CD14-positive monocyte (primary cell): ENCODE results near the gene PIGH. TPM values are rescaled to one million over a fixed set of nuclear protein-coding genes. Genes with fewer than 3 reads are reported as not detected.

Source experiments
- DNase-seq, 3 donors: peaks; one replicate each; pipeline ENCODE4 v3.0.0-alpha.2; 2011 to 2022
- H2AFZ ChIP-seq: 2 replicates; pipeline ENCODE4 v1.6.0; 2012; ENCODE audit warnings: mild to moderate bottlenecking, low read depth, low read length, inconsistent platforms; ENCODE audit not compliant: insufficient read depth, poor library complexity, severe bottlenecking
- H3K27ac ChIP-seq, 2 donors: 1 replicate in 1 of 2; 2 replicates in 1 of 2; pipeline ENCODE4 v1.5.1; 2012 to 2013; ENCODE audit warnings: low read length in 2 of 2, control low read depth in 1 of 2, inconsistent platforms in 1 of 2, low read depth in 1 of 2, mild to moderate bottlenecking in 1 of 2
- H3K27me3 ChIP-seq, 2 donors: one replicate each; pipeline versions ENCODE4 v1.6.0 to v1.6.1; 2011 to 2013; ENCODE audit warnings: low read length in 2 of 2; ENCODE audit not compliant: control insufficient read depth in 2 of 2, insufficient read depth in 2 of 2
- H3K36me3 ChIP-seq, 2 donors: replicated peaks in 1 of 2; 1 replicate in 1 of 2; 2 replicates in 1 of 2; pipeline versions ENCODE4 v1.5.1 to v1.6.1; 2012 to 2013; ENCODE audit warnings: low read length in 2 of 2, control low read depth in 1 of 2, inconsistent platforms in 1 of 2, mild to moderate bottlenecking in 1 of 2; ENCODE audit not compliant: insufficient read depth in 2 of 2, control insufficient read depth in 1 of 2
- H3K4me1 ChIP-seq, 2 donors: 1 replicate in 1 of 2; 2 replicates in 1 of 2; pipeline versions ENCODE4 v1.5.1 to v1.6.1; 2012 to 2013; ENCODE audit warnings: low read length in 2 of 2, control low read depth in 1 of 2, inconsistent platforms in 1 of 2, mild to moderate bottlenecking in 1 of 2, moderate library complexity in 1 of 2; ENCODE audit not compliant: insufficient read depth in 2 of 2, control insufficient read depth in 1 of 2
- H3K4me2 ChIP-seq: replicated peaks from 2 replicates; pipeline ENCODE3; 2012; ENCODE audit warnings: low read length, moderate library complexity, mild to moderate bottlenecking; ENCODE audit not compliant: poor library complexity, severe bottlenecking; ENCODE audit errors: extremely low read depth
- H3K4me3 ChIP-seq, 3 experiments: fragments of 200-600 bp in 1 of 3; sonication (generic) in 1 of 3; replicated peaks in 1 of 3; 1 replicate in 2 of 3; 2 replicates in 1 of 3; pipeline ENCODE4 v1.5.1; 2011 to 2013; ENCODE audit warnings: low read length in 3 of 3, mild to moderate bottlenecking in 3 of 3, control low read depth in 2 of 3, low read depth in 2 of 3, inconsistent platforms in 1 of 3, moderate library complexity in 1 of 3
- H3K79me2 ChIP-seq: 2 replicates; pipeline ENCODE4 v1.6.0; 2012; ENCODE audit warnings: mild to moderate bottlenecking, control low read depth, inconsistent platforms, low read length, moderate library complexity; ENCODE audit not compliant: insufficient read depth
- H3K9ac ChIP-seq: 2 replicates; pipeline ENCODE4 v1.6.0; 2017; ENCODE audit warnings: low read length, mild to moderate bottlenecking; ENCODE audit not compliant: insufficient read depth, poor library complexity, severe bottlenecking
- H3K9me3 ChIP-seq, 2 donors: replicated peaks in 1 of 2; 1 replicate in 1 of 2; 2 replicates in 1 of 2; pipeline versions ENCODE4 v1.5.1 to v1.6.1; 2012 to 2013; ENCODE audit warnings: low read length in 2 of 2, control low read depth in 1 of 2; ENCODE audit not compliant: control insufficient read depth in 1 of 2, insufficient read depth in 1 of 2
- H4K20me1 ChIP-seq: 2 replicates; pipeline ENCODE4 v1.6.0; 2012; ENCODE audit warnings: mild to moderate bottlenecking, low read length, control low read depth, moderate library complexity; ENCODE audit not compliant: insufficient read depth
- H3K27ac Mint-ChIP-seq, 7 donors: one replicate each; pipeline ENCODE4 v1.8.0; 2020; ENCODE audit warnings: mild to moderate bottlenecking in 7 of 7, mixed read lengths in 7 of 7, moderate library complexity in 6 of 7, inconsistent platforms in 2 of 7
- H3K27me3 Mint-ChIP-seq, 3 donors: one replicate each; pipeline ENCODE4 v1.8.0; 2021 to 2022; ENCODE audit warnings: low read depth in 3 of 3, mild to moderate bottlenecking in 3 of 3, mixed read lengths in 3 of 3, moderate library complexity in 3 of 3, inconsistent platforms in 1 of 3
- H3K36me3 Mint-ChIP-seq, 2 donors: one replicate each; pipeline ENCODE4 v1.8.0; 2020; ENCODE audit warnings: mixed read lengths in 2 of 2, inconsistent platforms in 1 of 2, mild to moderate bottlenecking in 1 of 2
- H3K4me1 Mint-ChIP-seq: one replicate; pipeline ENCODE4 v1.8.0; 2020; ENCODE audit warnings: mild to moderate bottlenecking, mixed read lengths
- H3K4me3 Mint-ChIP-seq, 2 donors: one replicate each; pipeline ENCODE4 v1.8.0; 2020; ENCODE audit warnings: mild to moderate bottlenecking in 2 of 2, mixed read lengths in 2 of 2, moderate library complexity in 1 of 2
- H3K9me3 Mint-ChIP-seq, 7 donors: one replicate each; pipeline ENCODE4 v1.8.0; 2020 to 2022; ENCODE audit warnings: mixed read lengths in 7 of 7, mild to moderate bottlenecking in 6 of 7, moderate library complexity in 6 of 7, inconsistent platforms in 2 of 7
- WGBS: methylation state at CpG from one replicate; pipeline ENCODE4 v1.1.5; 2013; ENCODE audit warnings: missing lambda C conversion rate; ENCODE audit not compliant: insufficient coverage; 5-methylcytosine and 5-hydroxymethylcytosine counted together
- intact Hi-C, 2 donors: fragments of 100-400 bp; cut with micrococcal nuclease; formaldehyde crosslinking; loops; one replicate each; pipeline versions ENCODE4 v1.15.0 to v1.15.1; 2023
- polyA plus RNA-seq, 3 donors: library from polyadenylated mRNA; depleted of rRNA in 1 of 3; unstranded in 2 of 3; stranded (reverse) in 1 of 3; fragments of 300-500 nt in 2 of 3; fragments of >200 nt in 1 of 3; fragmentation: Illumina TruSeq in 2 of 3; gene quantifications; 1 replicate in 2 of 3; 2 replicates in 1 of 3; pipeline ENCODE4 v1.2.3, GENCODE V29; 2012 to 2021
- TF ChIP-seq, protein P1 (sequence below): fragments of 200-600 bp; IDR thresholded peaks from one replicate; pipeline ENCODE4 v1.8.0; 2022; ENCODE audit warnings: antibody characterized with exemption, mild to moderate bottlenecking

The PIGH gene
- polyA plus RNA-seq, 3 donors = 14.6 to 35.5 (median 18.0) TPM

DNA sequence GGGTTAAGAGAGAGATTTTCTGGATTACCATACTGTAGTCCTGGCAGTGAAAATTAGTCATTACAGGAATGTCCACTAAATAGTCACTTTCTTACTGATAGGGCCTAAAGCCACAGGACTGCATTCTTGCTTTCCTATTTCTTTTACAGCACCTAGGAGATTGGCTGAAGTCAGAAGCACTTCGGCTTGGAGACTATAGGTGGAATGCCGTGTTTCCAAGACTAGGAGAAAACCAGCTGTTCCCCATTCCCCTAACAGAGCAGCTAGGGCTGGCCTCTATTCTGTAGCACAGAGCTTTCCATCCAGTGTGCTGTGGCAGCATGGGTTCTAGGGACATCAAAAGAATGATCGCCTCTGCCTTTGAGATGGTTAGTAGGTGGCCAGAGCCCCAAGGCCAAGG lies 15.1 kb downstream of the PIGH start:
- DNase-seq = no peak
- no peak overlapping the region for H2AFZ ChIP-seq

GRCh38 chr14:67583711-67584644 lies 16.1 kb downstream of the PIGH start:
- TF ChIP-seq, protein P1, sequence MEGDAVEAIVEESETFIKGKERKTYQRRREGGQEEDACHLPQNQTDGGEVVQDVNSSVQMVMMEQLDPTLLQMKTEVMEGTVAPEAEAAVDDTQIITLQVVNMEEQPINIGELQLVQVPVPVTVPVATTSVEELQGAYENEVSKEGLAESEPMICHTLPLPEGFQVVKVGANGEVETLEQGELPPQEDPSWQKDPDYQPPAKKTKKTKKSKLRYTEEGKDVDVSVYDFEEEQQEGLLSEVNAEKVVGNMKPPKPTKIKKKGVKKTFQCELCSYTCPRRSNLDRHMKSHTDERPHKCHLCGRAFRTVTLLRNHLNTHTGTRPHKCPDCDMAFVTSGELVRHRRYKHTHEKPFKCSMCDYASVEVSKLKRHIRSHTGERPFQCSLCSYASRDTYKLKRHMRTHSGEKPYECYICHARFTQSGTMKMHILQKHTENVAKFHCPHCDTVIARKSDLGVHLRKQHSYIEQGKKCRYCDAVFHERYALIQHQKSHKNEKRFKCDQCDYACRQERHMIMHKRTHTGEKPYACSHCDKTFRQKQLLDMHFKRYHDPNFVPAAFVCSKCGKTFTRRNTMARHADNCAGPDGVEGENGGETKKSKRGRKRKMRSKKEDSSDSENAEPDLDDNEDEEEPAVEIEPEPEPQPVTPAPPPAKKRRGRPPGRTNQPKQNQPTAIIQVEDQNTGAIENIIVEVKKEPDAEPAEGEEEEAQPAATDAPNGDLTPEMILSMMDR = peak; percentile 74
- peak; percentile 25 to 49 (median 48) for DNase-seq
- no peaks in the 10 kb centered on the region for H3K27me3 ChIP-seq
- no peak overlapping the region for H3K9ac ChIP-seq
- H3K4me3 ChIP-seq = no peak overlapping the region
- H3K36me3 ChIP-seq = peaks cover 12 to 19% of the 10 kb centered on the region in 2 donors
- intact Hi-C loops = loop anchor here (1.0 to 5.0 kb wide), 3 partner anchors 83 to 123 kb away; no protein-coding TSS in a partner anchor
- no peak overlapping the region for H2AFZ ChIP-seq
- no peaks in the 10 kb centered on the region for H3K79me2 ChIP-seq
- WGBS = 60% methylated on average over 2 of the region's 6 CpGs
- Mint-ChIP-seq H3K9me3 (no peaks in the 10 kb centered on the region), H3K27me3 (peaks cover 0 to 2% (median 0%) of the 10 kb centered on the region in 3 donors), H3K4me1 (peaks cover 2% of the 10 kb centered on the region), H3K36me3 (peaks cover 16 to 18% of the 10 kb centered on the region in 2 donors), H3K4me3 (no peak overlapping the region), H3K27ac (no peak overlapping the region)
- no peak overlapping the region for H3K27ac ChIP-seq
- no peaks in the 10 kb centered on the region for H4K20me1 ChIP-seq
- no peaks in the 10 kb centered on the region for H3K4me1 ChIP-seq
- H3K9me3 ChIP-seq = no peaks in the 10 kb centered on the region
- no peak overlapping the region for H3K4me2 ChIP-seq

More for the DNA sequence above, 15.1 kb downstream of the PIGH start:
- Histone ChIP-seq H3K79me2 (no peaks in the 10 kb centered on the region), H3K4me3 (no peak overlapping the region), H3K9ac (no peak overlapping the region), H3K4me2 (no peak overlapping the region), H4K20me1 (no peaks in the 10 kb centered on the region), H3K27ac (no peak overlapping the region), H3K4me1 (no peaks in the 10 kb centered on the region), H3K9me3 (no peaks in the 10 kb centered on the region), H3K27me3 (no peaks in the 10 kb centered on the region), H3K36me3 (peaks cover 21 to 29% of the 10 kb centered on the region in 2 donors)
- H3K36me3 Mint-ChIP-seq = peaks cover 24 to 25% of the 10 kb centered on the region in 2 donors
- WGBS = no CpG with 5 or more reads among the region's 3 CpGs
- H3K4me3 Mint-ChIP-seq = no peak overlapping the region
- H3K9me3 Mint-ChIP-seq = no peaks in the 10 kb centered on the region
- TF ChIP-seq, protein P1 = no peak
- peaks cover 2% of the 10 kb centered on the region for H3K4me1 Mint-ChIP-seq
- no peak overlapping the region for H3K27ac Mint-ChIP-seq
- intact Hi-C loops = loop anchor here (1.0 to 5.0 kb wide), 3 partner anchors 82 to 122 kb away; no protein-coding TSS in a partner anchor
- no peaks in the 10 kb centered on the region for H3K27me3 Mint-ChIP-seq
